HEK293T (cell line): ENCODE measurements around the gene NKX2-3.
A peak's percentile ranks its signal among the peaks of the same experiment; 100 is the strongest.

Experiments
- CTCF ChIA-PET: fragments of 350-600 bp; formaldehyde crosslinking; extraction: SDS; loops from one replicate; lab custom pipeline; 2021; ENCODE audit warnings: antibody characterized with exemption, inconsistent platforms; lab: Yijun Ruan, JAX
- POLR2A ChIA-PET: fragments of 350-600 bp; formaldehyde crosslinking; extraction: SDS; loops from one replicate; lab custom pipeline; 2020; ENCODE audit warnings: antibody characterized with exemption, inconsistent platforms; lab: Yijun Ruan, JAX
- DNase-seq: peaks from one replicate; pipeline ENCODE4 v3.0.0; 2012; ENCODE audit warnings: mixed read lengths; ENCODE audit errors: extremely low spot score
- ARNT ChIP-seq: fragments of 450-650 bp; IDR thresholded peaks from 2 replicates; pipeline ENCODE4 v1.6.1; 2017; ENCODE audit warnings: mild to moderate bottlenecking
- BHLHE40 ChIP-seq: fragments of 450-650 bp; IDR thresholded peaks from 2 replicates; pipeline ENCODE4 v1.6.1; 2016; ENCODE audit warnings: mild to moderate bottlenecking, moderate library complexity, borderline replicate concordance
- CTBP1 ChIP-seq: fragments of 450-650 bp; IDR thresholded peaks from 2 replicates; pipeline ENCODE4 v1.6.1; 2016; ENCODE audit warnings: borderline replicate concordance
- ELF4 ChIP-seq: fragments of 450-650 bp; IDR thresholded peaks from 2 replicates; pipeline ENCODE4 v1.6.1; 2017; ENCODE audit warnings: antibody characterized with exemption
- FOXA1 ChIP-seq: fragments of 450-650 bp; IDR thresholded peaks from 2 replicates; pipeline ENCODE4 v1.6.1; 2016; ENCODE audit warnings: mild to moderate bottlenecking
- FOXK2 ChIP-seq: fragments of 450-650 bp; IDR thresholded peaks from 2 replicates; pipeline ENCODE4 v1.6.1; 2016; ENCODE audit warnings: mild to moderate bottlenecking
- FOXM1 ChIP-seq: fragments of 450-650 bp; IDR thresholded peaks from 2 replicates; pipeline ENCODE4 v1.6.1; 2017; ENCODE audit warnings: mild to moderate bottlenecking, borderline replicate concordance
- HDGF ChIP-seq: fragments of 450-650 bp; IDR thresholded peaks from 2 replicates; pipeline ENCODE4 v1.6.1; 2017; ENCODE audit warnings: antibody characterized with exemption, borderline replicate concordance
- L3MBTL2 ChIP-seq: fragments of 450-650 bp; conservative IDR thresholded peaks from 2 replicates; pipeline ENCODE4 v1.6.1; 2016; ENCODE audit warnings: mild to moderate bottlenecking
- LEF1 ChIP-seq: fragments of 450-650 bp; IDR thresholded peaks from 2 replicates; pipeline ENCODE4 v1.6.1; 2017; ENCODE audit warnings: mild to moderate bottlenecking, borderline replicate concordance
- NFRKB ChIP-seq: fragments of 450-650 bp; IDR thresholded peaks from 2 replicates; pipeline ENCODE4 v1.6.1; 2016; ENCODE audit warnings: mild to moderate bottlenecking, moderate library complexity
- PKNOX1 ChIP-seq: fragments of 450-650 bp; IDR thresholded peaks from 2 replicates; pipeline ENCODE4 v1.6.1; 2016
- SP1 ChIP-seq: fragments of 450-650 bp; IDR thresholded peaks from 2 replicates; pipeline ENCODE4 v1.6.1; 2017
- SUZ12 ChIP-seq: fragments of 450-650 bp; IDR thresholded peaks from 2 replicates; pipeline ENCODE4 v1.6.1; 2016; ENCODE audit warnings: mild to moderate bottlenecking
- TARDBP ChIP-seq: fragments of 450-650 bp; IDR thresholded peaks from 2 replicates; pipeline ENCODE4 v1.6.1; 2016
- ZNF384 ChIP-seq: fragments of 450-650 bp; IDR thresholded peaks from 2 replicates; pipeline ENCODE4 v1.6.1; 2016

NKX2-3 gene

GRCh38 chr10:99540657-99541531 lies 8.2 kb downstream of the NKX2-3 start:
- peak; percentile 66 for DNase-seq
- ChIA-PET CTCF (no interaction called here), POLR2A (no interaction called here)
- TF ChIP-seq CTBP1 (no peak), FOXM1 (no peak), ELF4 (no peak), HDGF (no peak), SUZ12 (no peak), PKNOX1 (no peak), FOXA1 (no peak), FOXK2 (no peak), NFRKB (no peak), TARDBP (no peak), SP1 (no peak), ARNT (no peak), LEF1 (no peak), L3MBTL2 (no peak)

GRCh38 chr10:99544322-99544721 lies 11.6 kb downstream of the NKX2-3 start:
- POLR2A ChIA-PET = no interaction called here
- no peak for TF ChIP-seq PKNOX1
- TF ChIP-seq FOXK2 = no peak
- TF ChIP-seq ZNF384 = no peak
- TF ChIP-seq L3MBTL2 = no peak
- no peak for TF ChIP-seq ELF4
- TF ChIP-seq ARNT = no peak
- DNase-seq = no peak
- CTCF ChIA-PET = no interaction called here

- TF ChIP-seq BHLHE40 (no peak), ZNF384 (no peak), SUZ12 (no peak), PKNOX1 (no peak), FOXK2 (no peak), ARNT (no peak), CTBP1 (no peak), FOXM1 (no peak), LEF1 (no peak), FOXA1 (no peak), ELF4 (no peak), HDGF (no peak), L3MBTL2 (no peak), TARDBP (no peak), SP1 (no peak), NFRKB (no peak)
- CTCF ChIA-PET = interaction anchor here (1.1 to 2.6 kb wide), 3 partner anchors 13 to 112 kb away, joined by 4 to 9 read pairs (median 6); no protein-coding TSS in a partner anchor
- POLR2A ChIA-PET = interaction anchor here (0.7 to 1.2 kb wide), 2 partner anchors 25 to 114 kb away, joined by 3 read pairs; no protein-coding TSS in a partner anchor
- peak; percentile 66 for DNase-seq
Measured at GRCh38 chr10:99548041-99548530, 15.3 kb downstream of the NKX2-3 start.

- DNase-seq = peak; percentile 42
- POLR2A ChIA-PET = interaction anchor here (0.7 to 1.2 kb wide), 2 partner anchors 19 to 70 kb away, joined by 3 read pairs; no protein-coding TSS in a partner anchor
Measured at GRCh38 chr10:99551158-99551557, 18.4 kb downstream of the NKX2-3 start.

GRCh38 chr10:99551616-99552015 lies 18.9 kb downstream of the NKX2-3 start:
- TF ChIP-seq HDGF (no peak), PKNOX1 (no peak), BHLHE40 (no peak), L3MBTL2 (no peak), SUZ12 (no peak), FOXK2 (no peak), FOXM1 (no peak)
- POLR2A ChIA-PET = no interaction called here
- DNase-seq = no peak
- CTCF ChIA-PET = interaction anchor here (0.6 to 1.9 kb wide), 4 partner anchors 9 to 115 kb away, joined by 3 to 7 read pairs (median 4); no protein-coding TSS in a partner anchor

More at GRCh38 chr10:99551158-99551557, 18.4 kb downstream of the NKX2-3 start:
- TF ChIP-seq ZNF384 (no peak), PKNOX1 (peak; percentile 41; the same call in 1 of the 2 replicates)
- CTCF ChIA-PET = interaction anchor here (0.6 to 1.9 kb wide), 6 partner anchors 8 to 115 kb away, joined by 3 to 5 read pairs (median 4); no protein-coding TSS in a partner anchor
